Measurements from ENCODE around the gene ALDH3B1. TPM values are rescaled to one million over a fixed set of nuclear protein-coding genes. Genes with fewer than 3 reads are reported as not detected.

Gene ALDH3B1
- polyA plus RNA-seq, 1 experiment: 24.0 TPM

GRCh38 chr11:67996051-67996450 lies 14.1 kb upstream of the ALDH3B1 start:
- POLR2A ChIA-PET: no interaction called here
- no peak for TF ChIP-seq CTCF (IDR thresholded peaks at IDR 0.05; ENCODE audit: low read depth, low read length)
- DNase-seq (ENCODE audit: low read depth, low spot score): no peak

GRCh38 chr11:67996622-67997474 lies 13.3 kb upstream of the ALDH3B1 start:
- Histone ChIP-seq H3K4me3 (ENCODE audit: low read depth, low read length) (no peak overlapping the region), H3K27ac (ENCODE audit: low read depth, low read length) (no peak overlapping the region), H3K27me3 (ENCODE audit: control insufficient read depth, insufficient read depth, low read length) (no peaks in the 10 kb centered on the region), H3K9me3 (ENCODE audit: control insufficient read depth, insufficient read depth, low read length) (peaks cover 5% of the 10 kb centered on the region; the same call in 1 of the 2 replicates)
- no peak for TF ChIP-seq CTCF (IDR thresholded peaks at IDR 0.05; ENCODE audit: low read depth, low read length)
- CTCF ChIA-PET: no interaction called here
- DNase-seq (ENCODE audit: low read depth, low spot score): no peak
- POLR2A ChIA-PET: no interaction called here

More at GRCh38 chr11:67996051-67996450, 14.1 kb upstream of the ALDH3B1 start:
- peaks cover 3% of the 10 kb centered on the region for H3K27me3 ChIP-seq (ENCODE audit: control insufficient read depth, insufficient read depth, low read length)
- H3K9me3 ChIP-seq (ENCODE audit: control insufficient read depth, insufficient read depth, low read length): peaks cover 5% of the 10 kb centered on the region; the same call in 1 of the 2 replicates
- CTCF ChIA-PET: no interaction called here
- H3K27ac ChIP-seq (ENCODE audit: low read depth, low read length): no peak overlapping the region
- H3K4me3 ChIP-seq (ENCODE audit: low read depth, low read length): no peak overlapping the region

- Histone ChIP-seq H3K27me3 (ENCODE audit: control insufficient read depth, insufficient read depth, low read length) (no peaks in the 10 kb centered on the region), H3K27ac (ENCODE audit: low read depth, low read length) (no peak overlapping the region), H3K4me3 (ENCODE audit: low read depth, low read length) (no peak overlapping the region), H3K9me3 (ENCODE audit: control insufficient read depth, insufficient read depth, low read length) (peaks cover 5% of the 10 kb centered on the region; the same call in 1 of the 2 replicates)
- CTCF ChIA-PET: no interaction called here
- no peak for DNase-seq (ENCODE audit: low read depth, low spot score)
- POLR2A ChIA-PET: no interaction called here
- no peak for TF ChIP-seq CTCF (IDR thresholded peaks at IDR 0.05; ENCODE audit: low read depth, low read length)
Observed at GRCh38 chr11:67997475-67997921, 12.6 kb upstream of the ALDH3B1 start.

- Histone ChIP-seq H3K27me3 (ENCODE audit: control insufficient read depth, insufficient read depth, low read length) (no peaks in the 10 kb centered on the region), H3K9me3 (ENCODE audit: control insufficient read depth, insufficient read depth, low read length) (peaks cover 5% of the 10 kb centered on the region; the same call in 1 of the 2 replicates), H3K27ac (ENCODE audit: low read depth, low read length) (no peak overlapping the region), H3K4me3 (ENCODE audit: low read depth, low read length) (no peak overlapping the region)
- no peak for TF ChIP-seq CTCF (IDR thresholded peaks at IDR 0.05; ENCODE audit: low read depth, low read length)
- no peak for DNase-seq (ENCODE audit: low read depth, low spot score)
- CTCF ChIA-PET: no interaction called here
- POLR2A ChIA-PET: no interaction called here
Observed at GRCh38 chr11:67998150-67999045, 11.7 kb upstream of the ALDH3B1 start.
